ENCODE results near the gene SLC38A4. TPM values are rescaled to one million over a fixed set of nuclear protein-coding genes. Genes with fewer than 3 reads are reported as not detected.
"Not testable (repeated sequence)": the region's sequence is repeated elsewhere in the genome, so short reads cannot be mapped to it uniquely, and the experiment has no call there.

Gene SLC38A4
- not detected in 2 replicates for total RNA-seq

GRCh38 chr12:46825591-46826414, at the start of gene SLC38A4:
TSS of gene SLC38A4 (minus strand) at chr12:46825997. CDS start at chr12:46793071, 32,926 bp downstream.
- Mint-ChIP-seq H3K27ac (no peak within 1 kb of the TSS), H3K9me3 (peaks cover 6% of the 10 kb centered on the region), H3K4me1 (no peaks in the 10 kb centered on the region), H3K36me3 (ENCODE audit: low read depth) (no peaks in the 10 kb centered on the region), H3K4me3 (no peak within 1 kb of the TSS), H3K27me3 (peaks cover 47% of the 10 kb centered on the region)
- no peak for DNase-seq
- intact Hi-C loops (cut with micrococcal nuclease), result no loop called here

- H3K4me3 Mint-ChIP-seq, result no peak overlapping the region
- H3K4me1 Mint-ChIP-seq, result no peaks in the 10 kb centered on the region
- no peak overlapping the region for H3K27ac Mint-ChIP-seq
- H3K9me3 Mint-ChIP-seq, result peaks cover 25% of the 10 kb centered on the region
- intact Hi-C loops (cut with micrococcal nuclease), result no loop called here
- peaks cover 3% of the 10 kb centered on the region for H3K27me3 Mint-ChIP-seq
- no peak for DNase-seq
- H3K36me3 Mint-ChIP-seq (ENCODE audit: low read depth), result no peaks in the 10 kb centered on the region
Observed at GRCh38 chr12:46875095-46875494, 49.3 kb upstream of the SLC38A4 start.

- Mint-ChIP-seq H3K27ac (no peak overlapping the region), H3K36me3 (ENCODE audit: low read depth) (no peaks in the 10 kb centered on the region), H3K4me3 (no peak overlapping the region), H3K27me3 (peaks cover 3% of the 10 kb centered on the region), H3K4me1 (no peaks in the 10 kb centered on the region), H3K9me3 (peaks cover 21% of the 10 kb centered on the region)
- intact Hi-C loops (cut with micrococcal nuclease), result no loop called here
- no peak for DNase-seq
Observed at GRCh38 chr12:46874642-46875041, 48.8 kb upstream of the SLC38A4 start.

GRCh38 chr12:46872135-46872534, 46.3 kb upstream of the SLC38A4 start:
- no peak for DNase-seq
- intact Hi-C loops (cut with micrococcal nuclease), result no loop called here
- H3K4me1 Mint-ChIP-seq, result no peaks in the 10 kb centered on the region
- H3K27me3 Mint-ChIP-seq, result peaks cover 5% of the 10 kb centered on the region
- no peak overlapping the region for H3K27ac Mint-ChIP-seq
- peaks cover 10% of the 10 kb centered on the region for H3K9me3 Mint-ChIP-seq
- no peaks in the 10 kb centered on the region for H3K36me3 Mint-ChIP-seq (ENCODE audit: low read depth)
- no peak overlapping the region for H3K4me3 Mint-ChIP-seq

GRCh38 chr12:46865311-46865710, 39.5 kb upstream of the SLC38A4 start:
- no peak overlapping the region for H3K27ac Mint-ChIP-seq
- no peaks in the 10 kb centered on the region for H3K36me3 Mint-ChIP-seq (ENCODE audit: low read depth)
- intact Hi-C loops (cut with micrococcal nuclease), result no loop called here
- no peak for DNase-seq
- H3K27me3 Mint-ChIP-seq, result peaks cover 2% of the 10 kb centered on the region
- no peak overlapping the region for H3K4me3 Mint-ChIP-seq
- no peaks in the 10 kb centered on the region for H3K4me1 Mint-ChIP-seq
- peaks cover 14% of the 10 kb centered on the region for H3K9me3 Mint-ChIP-seq

- H3K4me1 Mint-ChIP-seq, result no peaks in the 10 kb centered on the region
- intact Hi-C loops (cut with micrococcal nuclease), result no loop called here
- no peak overlapping the region for H3K27ac Mint-ChIP-seq
- no peaks in the 10 kb centered on the region for H3K36me3 Mint-ChIP-seq (ENCODE audit: low read depth)
- H3K4me3 Mint-ChIP-seq, result no peak overlapping the region
- H3K27me3 Mint-ChIP-seq, result no peaks in the 10 kb centered on the region
- no peak for DNase-seq
- H3K9me3 Mint-ChIP-seq, result peaks cover 17% of the 10 kb centered on the region
Observed at GRCh38 chr12:46858368-46858767, 32.6 kb upstream of the SLC38A4 start.

- Mint-ChIP-seq H3K27ac (no peak overlapping the region), H3K4me3 (no peak overlapping the region)
Observed at GRCh38 chr12:46857486-46857885, 31.7 kb upstream of the SLC38A4 start.

GRCh38 chr12:46855760-46856159, 30.0 kb upstream of the SLC38A4 start:
- no peak overlapping the region for H3K27ac Mint-ChIP-seq
- H3K4me3 Mint-ChIP-seq, result no peak overlapping the region
- H3K27me3 Mint-ChIP-seq, result no peaks in the 10 kb centered on the region
- intact Hi-C loops (cut with micrococcal nuclease), result no loop called here
- H3K4me1 Mint-ChIP-seq, result no peaks in the 10 kb centered on the region
- no peaks in the 10 kb centered on the region for H3K36me3 Mint-ChIP-seq (ENCODE audit: low read depth)
- H3K9me3 Mint-ChIP-seq, result peaks cover 11% of the 10 kb centered on the region
- DNase-seq, result no peak

More at GRCh38 chr12:46857486-46857885, 31.7 kb upstream of the SLC38A4 start:
- intact Hi-C loops (cut with micrococcal nuclease), result no loop called here
- Mint-ChIP-seq H3K27me3 (no peaks in the 10 kb centered on the region), H3K36me3 (ENCODE audit: low read depth) (no peaks in the 10 kb centered on the region), H3K9me3 (peaks cover 10% of the 10 kb centered on the region), H3K4me1 (no peaks in the 10 kb centered on the region)
- DNase-seq, result no peak

GRCh38 chr12:46854188-46854587, 28.4 kb upstream of the SLC38A4 start:
- H3K36me3 Mint-ChIP-seq (ENCODE audit: low read depth); H3K9me3 Mint-ChIP-seq; H3K4me1 Mint-ChIP-seq; intact Hi-C loops (cut with micrococcal nuclease); H3K27me3 Mint-ChIP-seq; H3K27ac Mint-ChIP-seq; DNase-seq; H3K4me3 Mint-ChIP-seq: not testable (repeated sequence)

GRCh38 chr12:46848792-46849191, 23.0 kb upstream of the SLC38A4 start:
- peaks cover 16% of the 10 kb centered on the region for H3K9me3 Mint-ChIP-seq
- H3K27ac Mint-ChIP-seq; H3K4me1 Mint-ChIP-seq; intact Hi-C loops (cut with micrococcal nuclease); H3K36me3 Mint-ChIP-seq (ENCODE audit: low read depth); H3K27me3 Mint-ChIP-seq; H3K4me3 Mint-ChIP-seq; DNase-seq: not testable (repeated sequence)

GRCh38 chr12:46847001-46847400, 21.2 kb upstream of the SLC38A4 start:
- H3K9me3 Mint-ChIP-seq, result peaks cover 16% of the 10 kb centered on the region
- DNase-seq, result no peak
- intact Hi-C loops (cut with micrococcal nuclease), result no loop called here
- H3K4me3 Mint-ChIP-seq, result no peak overlapping the region
- no peaks in the 10 kb centered on the region for H3K4me1 Mint-ChIP-seq
- H3K27me3 Mint-ChIP-seq, result no peaks in the 10 kb centered on the region
- no peak overlapping the region for H3K27ac Mint-ChIP-seq
- H3K36me3 Mint-ChIP-seq (ENCODE audit: low read depth), result no peaks in the 10 kb centered on the region

GRCh38 chr12:46843811-46844210, 18.0 kb upstream of the SLC38A4 start:
- intact Hi-C loops (cut with micrococcal nuclease), result no loop called here
- Mint-ChIP-seq H3K4me3 (no peak overlapping the region), H3K27me3 (peaks cover 2% of the 10 kb centered on the region), H3K9me3 (peaks cover 11% of the 10 kb centered on the region), H3K27ac (no peak overlapping the region), H3K36me3 (ENCODE audit: low read depth) (no peaks in the 10 kb centered on the region), H3K4me1 (no peaks in the 10 kb centered on the region)
- DNase-seq, result no peak

- DNase-seq, result no peak
- H3K4me1 Mint-ChIP-seq, result no peaks in the 10 kb centered on the region
- intact Hi-C loops (cut with micrococcal nuclease), result no loop called here
- H3K4me3 Mint-ChIP-seq, result no peak overlapping the region
- H3K27me3 Mint-ChIP-seq, result peaks cover 2% of the 10 kb centered on the region
- peaks cover 2% of the 10 kb centered on the region for H3K9me3 Mint-ChIP-seq
- no peak overlapping the region for H3K27ac Mint-ChIP-seq
- no peaks in the 10 kb centered on the region for H3K36me3 Mint-ChIP-seq (ENCODE audit: low read depth)
Observed at GRCh38 chr12:46841891-46842290, 16.1 kb upstream of the SLC38A4 start.

- no peaks in the 10 kb centered on the region for H3K36me3 Mint-ChIP-seq (ENCODE audit: low read depth)
- peaks cover 9% of the 10 kb centered on the region for H3K27me3 Mint-ChIP-seq
- H3K9me3 Mint-ChIP-seq, result no peaks in the 10 kb centered on the region
- no peak overlapping the region for H3K4me3 Mint-ChIP-seq
- no peak overlapping the region for H3K27ac Mint-ChIP-seq
- intact Hi-C loops (cut with micrococcal nuclease), result no loop called here
- no peak for DNase-seq
- no peaks in the 10 kb centered on the region for H3K4me1 Mint-ChIP-seq
Observed at GRCh38 chr12:46839964-46840363, 14.2 kb upstream of the SLC38A4 start.

- H3K27ac Mint-ChIP-seq, result no peak overlapping the region
- intact Hi-C loops (cut with micrococcal nuclease), result no loop called here
- peaks cover 12% of the 10 kb centered on the region for H3K27me3 Mint-ChIP-seq
- H3K9me3 Mint-ChIP-seq, result no peaks in the 10 kb centered on the region
- no peak overlapping the region for H3K4me3 Mint-ChIP-seq
- no peaks in the 10 kb centered on the region for H3K4me1 Mint-ChIP-seq
- no peaks in the 10 kb centered on the region for H3K36me3 Mint-ChIP-seq (ENCODE audit: low read depth)
- no peak for DNase-seq
Observed at GRCh38 chr12:46839232-46839631, 13.4 kb upstream of the SLC38A4 start.

Data from activated CD4-positive, alpha-beta T cell treated with anti-CD3 and anti-CD28 coated beads, Interleukin-2, amount 10 ng/mL, durations not matched to agents 24 days and 14 days (primary cell).